Measurements from ENCODE around the gene CDC42BPG.

The CDC42BPG gene

DNA sequence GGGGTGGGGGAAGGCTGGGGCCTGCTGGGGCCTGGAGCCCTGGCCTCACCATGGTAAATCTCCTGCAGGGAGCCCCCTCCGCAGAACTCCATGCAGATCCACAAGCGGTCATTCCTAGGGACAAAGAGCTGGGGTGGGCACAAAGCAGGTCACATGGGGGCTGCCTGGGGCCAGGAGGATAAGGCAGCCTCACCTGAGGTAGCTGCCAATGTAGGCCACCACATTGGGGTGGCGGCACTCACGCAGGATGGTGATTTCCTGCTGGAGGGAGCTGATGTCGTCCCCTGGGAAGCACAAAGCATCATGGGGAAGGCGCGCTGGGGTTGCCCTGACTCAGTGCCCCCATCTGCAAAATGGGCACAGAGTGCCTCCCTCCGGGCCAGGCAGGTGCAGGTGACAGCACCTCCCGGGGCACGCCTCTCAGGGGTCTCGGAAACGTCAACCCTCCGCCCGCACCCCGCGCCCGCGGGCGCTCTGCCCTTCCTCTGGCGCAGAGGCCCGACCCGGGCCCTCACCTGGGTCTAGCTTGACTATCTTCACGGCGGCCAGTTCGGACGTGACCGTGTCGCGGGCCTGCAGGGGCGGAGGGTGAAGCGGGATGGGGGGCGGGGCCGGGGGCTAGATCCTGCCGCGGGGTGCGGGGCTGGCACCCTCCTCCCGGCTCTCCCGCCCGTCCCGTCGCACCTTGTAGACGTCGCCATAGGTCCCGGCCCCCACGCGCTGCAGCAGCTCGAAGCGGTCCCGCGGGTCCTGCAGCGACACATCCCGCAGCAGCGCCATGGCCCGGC is 41.9 kb downstream of the CDC42BPG start:
- DNase-seq, result peak; percentile 56 to 66

DNA sequence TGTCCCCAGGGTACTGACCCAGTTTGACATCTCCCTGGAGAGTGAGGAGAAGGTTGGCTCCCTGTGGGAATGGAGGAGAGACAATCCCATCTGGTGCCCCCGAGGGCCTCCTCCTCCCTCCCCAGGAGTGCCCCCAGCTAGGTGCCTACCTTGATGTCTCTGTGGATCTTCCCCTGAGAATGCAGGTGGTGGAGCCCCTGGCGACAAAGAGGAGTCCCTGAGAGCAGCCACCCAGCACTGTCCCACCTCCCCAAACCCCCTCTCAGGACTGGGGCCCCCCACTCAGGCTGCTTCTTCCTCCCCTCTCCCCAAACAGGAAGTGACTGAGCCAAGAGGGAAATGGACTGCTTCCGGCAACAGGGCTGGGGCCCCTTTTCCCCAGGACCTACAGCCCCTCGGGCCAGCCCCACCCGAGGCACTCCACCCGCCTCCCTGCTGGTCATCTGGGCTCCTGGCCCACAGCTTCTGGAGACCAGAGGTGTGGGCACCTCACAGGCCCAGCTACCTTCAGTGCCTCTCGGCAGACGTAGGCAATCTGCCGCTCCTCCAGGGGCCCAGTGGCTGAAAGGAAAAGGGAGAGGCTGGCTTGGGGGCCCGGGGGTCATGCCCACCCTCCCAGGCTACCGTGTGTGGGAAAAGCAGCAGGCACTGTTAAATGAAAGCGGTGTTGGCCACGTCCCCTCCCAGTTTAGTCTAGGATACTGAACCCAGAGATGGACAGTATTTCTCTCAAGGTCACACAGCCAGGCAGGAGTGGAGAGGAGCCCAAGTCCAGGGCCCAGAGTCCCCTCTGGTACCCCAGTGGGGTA is 42.7 kb downstream of the CDC42BPG start:
- DNase-seq, result no peak

DNA sequence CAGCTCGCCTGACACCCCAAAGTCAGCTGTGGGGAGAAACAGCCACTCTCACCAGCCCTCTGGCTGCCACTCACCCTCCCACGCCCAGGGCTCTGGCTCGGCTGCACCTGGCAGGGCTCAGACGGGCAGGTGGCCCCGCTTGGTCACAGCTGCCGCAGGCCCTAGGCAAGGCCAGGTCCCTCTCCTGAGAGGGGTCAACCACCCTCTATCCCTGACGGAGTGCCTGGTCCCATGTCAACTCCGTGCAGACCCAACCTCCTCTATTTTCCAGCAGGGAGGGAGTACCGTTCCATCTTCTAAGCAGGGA is 43.3 kb downstream of the CDC42BPG start:
- DNase-seq, result no peak

DNA sequence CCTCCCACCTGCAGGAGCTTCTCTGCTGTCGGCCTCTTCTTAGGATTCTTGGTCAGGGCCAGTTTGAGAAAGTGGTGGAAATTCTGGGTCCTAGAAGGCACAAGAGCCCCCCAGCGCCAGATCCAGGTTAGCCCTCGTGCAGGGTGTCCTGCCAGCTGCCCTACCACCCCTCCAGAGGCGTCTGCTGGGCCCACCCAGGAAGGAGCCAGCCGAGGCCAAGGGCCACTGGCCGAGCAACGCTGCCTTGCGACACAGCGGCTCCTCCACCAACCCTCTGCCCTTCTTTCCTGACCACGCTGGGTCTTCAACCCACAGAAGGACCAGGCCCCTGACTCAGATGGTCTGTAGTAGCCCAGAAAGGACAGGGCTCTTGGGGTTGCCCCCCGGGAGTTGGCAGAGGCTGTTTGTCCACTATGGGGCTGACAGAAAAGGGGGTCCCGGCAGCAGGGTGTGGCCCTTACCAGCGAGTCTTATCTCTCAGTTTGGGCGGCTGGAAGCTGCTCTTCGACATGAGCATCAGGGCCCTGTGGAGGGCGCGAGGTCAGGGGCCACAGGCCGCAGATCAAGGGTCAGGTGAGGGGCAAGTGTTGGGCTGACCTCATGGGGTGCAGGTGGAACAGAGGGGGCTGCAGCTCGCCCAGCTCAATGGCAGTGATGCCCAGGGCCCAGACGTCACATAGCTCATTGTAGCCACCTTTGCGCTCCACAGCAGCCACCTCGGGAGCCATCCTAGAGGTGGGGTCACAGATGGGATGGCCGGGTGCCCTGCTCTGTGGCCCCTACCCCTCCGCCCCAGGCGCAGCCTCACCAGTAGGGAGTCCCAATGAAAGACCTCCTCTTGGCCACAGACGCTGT is 43.9 kb downstream of the CDC42BPG start:
- no peak for DNase-seq

DNA sequence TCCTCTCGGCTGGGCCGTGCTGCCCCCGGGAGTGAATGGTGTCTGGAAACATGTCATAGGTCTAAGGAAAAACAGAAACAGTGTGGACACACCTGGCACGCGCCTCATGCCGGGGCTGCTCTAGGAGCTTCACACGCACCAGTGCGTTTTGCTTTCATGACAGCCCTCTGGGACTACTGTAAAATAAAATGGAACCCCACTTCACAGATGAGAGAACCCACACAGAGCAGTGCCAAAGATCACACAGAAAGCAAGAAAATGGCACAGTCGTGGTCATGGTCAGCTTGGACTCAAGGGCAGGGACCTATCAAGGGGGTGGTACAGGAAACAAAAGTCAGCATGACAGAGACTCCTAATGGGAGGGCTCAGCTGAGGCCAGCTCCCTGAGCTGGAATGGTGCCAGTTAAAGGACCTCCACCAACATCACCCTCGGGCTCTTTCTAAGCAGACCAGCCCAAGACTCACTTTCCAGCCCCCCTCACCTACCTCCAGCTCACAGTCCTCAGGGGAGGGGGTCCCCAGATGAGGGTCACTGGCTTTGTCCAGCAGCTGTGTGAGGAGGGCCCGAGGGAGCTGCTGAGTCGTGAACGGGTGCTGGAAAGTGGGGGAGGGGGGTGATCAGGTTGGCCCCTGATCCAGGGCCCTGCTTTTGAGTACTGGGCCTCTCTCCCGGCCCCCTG is 44.7 kb downstream of the CDC42BPG start:
- DNase-seq, result no peak

DNA sequence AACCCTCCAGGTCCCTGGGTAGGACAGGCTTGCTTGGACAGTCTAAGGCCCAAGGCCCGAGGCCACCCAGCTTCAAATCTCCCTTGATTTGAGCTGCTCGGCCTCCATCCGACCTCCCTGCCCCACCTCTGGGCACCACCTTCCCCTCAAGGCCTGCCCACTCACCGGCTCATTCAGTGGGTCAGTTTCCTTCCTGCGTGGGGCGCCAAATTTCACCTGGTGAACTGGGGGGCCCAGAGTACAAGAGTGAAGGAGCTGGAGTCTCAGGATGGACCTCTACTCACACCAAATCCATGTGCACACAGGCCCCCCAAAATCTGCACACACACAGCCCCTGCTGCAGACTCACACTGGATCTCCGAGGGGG is 45.2 kb downstream of the CDC42BPG start:
- DNase-seq, result no peak

DNA sequence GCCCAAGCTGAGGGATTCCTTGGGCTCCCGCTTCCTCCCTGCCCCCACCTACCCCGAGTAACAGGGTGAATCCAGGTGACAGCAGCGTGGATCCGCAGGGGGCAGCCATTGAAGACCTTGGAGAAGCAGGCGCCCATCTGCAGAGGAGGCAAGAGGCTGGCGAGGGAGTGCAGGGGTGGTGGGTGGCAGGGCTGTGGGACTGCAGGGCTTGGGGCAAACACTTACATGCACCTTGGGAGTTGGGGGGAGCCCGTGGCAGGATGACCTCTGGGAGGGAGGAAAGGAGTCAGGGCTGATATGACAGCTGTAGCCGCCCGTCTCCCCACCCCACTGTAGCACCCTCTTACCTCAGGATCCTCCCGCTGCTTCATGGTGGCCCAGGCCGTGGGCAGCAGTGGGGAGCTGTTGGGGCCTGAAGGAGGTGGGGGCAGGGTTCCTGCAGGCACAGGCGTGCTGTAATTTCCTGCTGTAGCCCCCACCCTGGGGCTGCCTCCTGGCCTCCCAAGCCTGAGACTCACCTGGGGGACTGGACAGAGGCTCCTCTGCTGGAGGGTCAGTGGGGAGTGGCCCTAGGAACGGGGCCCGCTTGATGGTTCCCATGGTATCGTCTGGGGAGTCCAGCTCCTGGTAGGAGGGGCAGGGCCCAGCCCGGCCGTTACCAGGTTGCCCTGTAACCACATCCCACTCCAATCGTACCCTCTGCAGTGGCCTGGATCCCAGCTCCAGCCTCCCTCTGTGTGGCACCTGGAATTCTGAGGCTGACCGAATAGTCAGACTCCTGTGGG is 47.5 kb downstream of the CDC42BPG start:
- DNase-seq, result no peak

DNA sequence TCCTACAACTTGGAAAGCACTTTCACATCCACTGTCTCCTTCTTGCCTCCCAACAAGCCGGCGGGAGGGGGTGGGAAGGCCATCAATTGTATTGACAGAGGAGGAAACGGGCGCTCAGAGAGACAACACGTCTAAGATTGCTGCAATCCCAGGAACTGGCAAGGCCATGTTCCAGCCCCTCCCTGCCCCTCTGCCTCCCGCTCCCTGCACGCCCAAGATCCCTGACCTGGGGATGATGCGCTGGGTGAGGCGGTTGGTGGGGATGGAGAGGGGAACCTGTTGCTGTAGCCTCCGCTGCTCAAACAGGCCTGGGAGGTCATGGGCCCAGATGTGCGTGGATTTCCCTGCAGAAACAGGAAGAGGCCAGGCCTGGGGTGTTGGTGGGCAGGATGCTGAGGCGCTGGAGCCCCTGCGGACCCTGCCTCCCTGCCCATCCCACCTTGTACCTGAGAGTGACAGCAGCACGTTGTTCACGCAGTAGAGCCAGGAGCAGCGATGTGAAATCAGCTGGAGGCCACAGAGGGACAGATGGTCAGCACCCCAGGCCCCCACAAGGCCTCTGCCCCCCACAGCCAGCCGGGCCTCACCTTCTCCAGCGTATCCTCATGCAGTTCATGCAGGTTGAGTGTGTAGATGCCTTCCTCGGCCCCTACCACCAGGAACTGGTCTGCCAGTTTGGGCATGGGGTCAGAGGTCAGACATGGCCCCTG is 48.3 kb downstream of the CDC42BPG start:
- no peak for DNase-seq

DNA sequence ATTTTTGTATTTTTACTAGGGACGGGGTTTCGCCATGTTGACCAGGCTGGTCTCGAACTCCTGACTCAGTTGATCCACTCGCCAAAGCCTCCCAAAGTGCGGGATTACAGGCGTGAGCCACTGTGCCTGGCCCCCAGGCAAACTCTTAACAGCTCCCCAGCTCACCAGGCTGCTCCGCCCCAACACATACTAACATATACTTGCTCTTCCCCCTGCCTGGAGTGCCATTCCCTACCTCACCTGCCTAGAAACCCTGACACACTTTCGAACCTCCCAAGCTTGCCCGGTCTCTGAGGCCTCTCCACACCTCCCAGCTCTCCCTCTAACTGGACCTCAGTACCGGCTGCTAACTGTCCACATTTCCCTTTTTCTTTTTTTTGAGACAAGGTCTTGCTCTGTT is 49.9 kb downstream of the CDC42BPG start:
- DNase-seq, result no peak

DNA sequence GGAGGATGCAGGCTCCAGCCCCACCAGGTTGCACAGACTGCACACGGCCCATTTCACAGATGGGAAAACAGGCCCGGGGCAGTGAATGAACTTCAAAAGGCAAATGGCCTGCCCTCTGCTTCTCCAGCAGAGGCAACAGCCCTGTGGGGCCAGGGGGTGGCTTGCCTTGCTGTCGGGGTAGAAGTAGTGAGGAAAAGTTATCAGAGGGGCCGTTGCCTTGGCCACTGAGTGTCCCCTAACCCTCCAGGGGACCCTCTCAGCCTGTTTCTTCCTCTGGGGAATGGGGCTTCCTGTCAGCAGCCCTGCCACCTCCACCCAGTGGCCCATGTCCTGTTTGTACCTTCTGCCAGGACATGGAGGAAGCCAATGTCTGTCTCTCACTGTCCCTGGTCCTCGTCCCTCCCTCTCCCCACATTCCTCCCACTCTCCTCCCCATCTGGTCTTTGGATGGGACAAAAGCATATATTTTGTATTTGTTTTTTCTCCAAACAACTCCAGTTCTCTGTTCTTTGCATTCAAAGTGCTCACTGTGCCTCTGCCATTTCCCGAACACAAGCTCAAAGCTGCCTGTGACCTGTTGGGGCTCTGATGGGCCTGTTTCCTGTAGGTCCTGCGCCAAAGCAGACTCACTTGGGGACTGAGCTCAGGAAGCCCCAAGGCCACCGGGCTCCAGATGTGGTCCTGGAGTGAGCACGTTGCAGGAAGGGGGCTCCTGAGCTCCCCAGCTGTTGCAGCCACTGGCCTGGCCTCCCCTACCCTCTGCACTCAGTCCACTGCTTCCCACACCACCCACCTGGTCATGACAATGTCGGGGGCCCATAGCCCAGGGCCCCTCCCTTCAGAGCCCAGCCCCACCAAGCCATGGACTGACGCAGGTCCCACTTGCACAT is 50.9 kb downstream of the CDC42BPG start:
- no peak for DNase-seq

DNA sequence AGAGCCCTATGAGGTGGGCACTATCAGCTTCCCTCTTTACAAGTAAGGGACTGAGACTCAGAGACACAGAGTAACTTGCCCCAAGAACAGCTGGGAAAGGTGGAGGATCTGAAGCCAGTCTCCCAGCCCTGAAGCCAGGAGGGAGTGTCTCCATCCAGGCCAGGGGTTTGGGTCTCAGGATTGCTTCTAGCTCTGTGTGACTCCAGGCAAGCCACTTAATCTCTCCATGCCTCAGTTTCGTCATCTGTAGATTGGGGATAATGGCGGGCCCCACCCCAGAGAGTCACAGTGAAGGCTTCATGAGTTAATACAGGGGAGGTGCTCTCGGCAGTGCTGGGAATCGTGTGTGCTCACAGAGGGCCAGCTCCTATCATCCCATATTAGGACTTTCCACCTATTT is 52.0 kb downstream of the CDC42BPG start:
- DNase-seq, result no peak

DNA sequence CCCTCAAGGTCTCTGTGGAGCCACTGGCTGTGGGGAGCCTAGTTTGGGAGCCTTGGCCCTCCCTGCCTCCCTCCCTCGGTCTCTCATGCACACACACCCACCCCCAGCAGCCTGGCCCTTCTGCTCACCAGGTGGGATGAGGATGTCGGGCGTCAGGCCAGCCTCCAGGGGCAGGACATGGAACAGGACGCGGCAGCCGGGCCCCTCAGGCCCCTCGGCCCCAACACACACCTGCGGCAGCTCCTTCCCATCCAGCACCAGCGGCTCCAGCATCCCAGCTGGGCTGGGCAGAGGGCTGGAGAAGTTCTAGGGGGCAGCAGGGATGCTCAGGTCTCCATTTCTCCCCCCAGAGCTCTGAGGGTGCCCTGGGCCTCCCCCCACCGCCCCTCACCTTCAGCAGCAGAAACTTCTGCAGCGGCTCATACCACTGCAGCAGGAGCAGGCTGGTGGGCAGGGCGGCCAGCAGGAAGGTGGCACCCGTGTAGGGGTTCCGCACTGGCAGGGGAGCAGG is 52.6 kb downstream of the CDC42BPG start:
- no peak for DNase-seq

DNA sequence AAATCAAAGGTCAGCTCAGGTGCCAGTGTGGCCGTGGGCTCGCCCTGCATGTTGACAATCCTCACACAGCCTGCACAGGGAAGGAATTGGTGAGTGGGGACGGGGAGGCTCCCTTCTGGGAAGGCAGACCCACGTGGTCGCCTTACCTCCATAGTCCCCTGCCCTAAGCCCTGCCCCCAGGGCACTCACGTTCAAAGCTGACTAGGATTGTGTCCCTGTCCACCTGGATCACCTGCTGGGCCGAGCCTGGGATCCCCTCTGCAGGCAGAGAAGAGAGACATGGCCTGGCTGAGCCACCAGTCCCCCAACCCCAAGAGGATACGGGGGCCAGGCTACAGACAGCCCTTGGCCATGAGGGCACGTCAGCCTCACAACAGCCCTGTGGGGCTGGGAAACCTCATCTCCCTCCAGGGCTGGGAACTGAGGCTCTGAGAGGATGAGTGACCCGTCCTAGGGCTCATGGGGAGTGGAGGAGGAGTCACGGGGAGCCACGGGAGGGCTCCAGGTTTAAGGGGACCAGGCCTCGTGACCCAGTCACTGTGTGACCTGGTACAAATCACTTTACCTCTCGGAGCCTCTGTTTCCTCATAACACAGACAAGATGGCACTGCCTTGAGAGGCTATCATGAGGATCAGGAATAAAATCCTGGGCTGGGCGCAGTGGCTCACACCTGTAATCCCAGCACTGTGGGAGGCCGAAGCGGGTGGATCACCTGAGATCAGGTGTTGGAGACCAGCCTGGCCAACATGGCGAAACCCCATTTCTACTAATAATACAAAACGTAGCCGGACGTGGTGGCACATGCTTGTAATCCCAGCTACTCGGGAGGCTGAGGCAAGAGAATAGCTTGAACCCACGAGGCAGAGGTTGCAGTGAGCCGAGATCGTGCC is 54.0 kb downstream of the CDC42BPG start:
- no peak for DNase-seq

DNA sequence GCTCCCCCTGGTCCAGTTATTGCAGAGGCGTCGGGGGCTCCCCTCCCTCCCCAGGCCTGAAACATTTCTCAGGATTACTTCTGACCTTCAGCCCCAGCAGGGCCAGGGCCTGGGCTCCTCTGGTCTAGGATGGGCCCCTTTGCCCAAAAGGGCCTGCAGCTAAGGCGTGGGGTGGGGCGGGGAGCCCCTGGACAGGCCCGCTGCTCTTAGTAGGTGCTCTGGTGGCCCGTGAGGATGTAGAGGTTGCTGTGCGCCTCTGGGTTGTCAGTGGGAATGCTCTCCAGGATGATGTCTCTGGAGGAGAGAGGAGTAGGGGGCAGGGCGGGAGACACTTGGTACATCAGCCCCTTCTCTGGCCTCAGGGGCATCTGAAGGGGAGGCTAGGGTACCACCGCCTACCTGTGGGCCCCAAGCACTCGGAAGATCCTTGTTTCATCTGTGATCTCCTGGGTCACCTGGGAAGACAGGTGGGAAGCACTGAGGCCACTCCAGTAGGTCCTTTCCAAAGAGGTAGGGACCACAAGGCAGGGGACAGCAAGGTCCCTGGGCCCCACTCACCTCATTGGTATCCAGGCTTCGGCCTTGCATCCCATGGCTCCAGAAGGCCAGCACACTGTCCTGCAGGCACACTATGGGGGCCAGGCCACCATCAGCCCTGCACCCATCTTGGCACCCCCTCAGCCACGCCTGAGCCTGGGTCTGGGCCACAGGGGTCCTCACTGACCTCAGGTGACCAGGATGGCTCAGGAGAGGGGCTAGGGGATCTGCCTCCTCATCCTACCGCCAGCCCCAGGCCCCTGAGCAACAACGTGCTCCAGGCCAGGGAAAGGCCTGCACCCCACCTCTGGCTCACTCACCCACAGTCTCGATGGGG is 54.9 kb downstream of the CDC42BPG start:
- DNase-seq, result no peak

DNA sequence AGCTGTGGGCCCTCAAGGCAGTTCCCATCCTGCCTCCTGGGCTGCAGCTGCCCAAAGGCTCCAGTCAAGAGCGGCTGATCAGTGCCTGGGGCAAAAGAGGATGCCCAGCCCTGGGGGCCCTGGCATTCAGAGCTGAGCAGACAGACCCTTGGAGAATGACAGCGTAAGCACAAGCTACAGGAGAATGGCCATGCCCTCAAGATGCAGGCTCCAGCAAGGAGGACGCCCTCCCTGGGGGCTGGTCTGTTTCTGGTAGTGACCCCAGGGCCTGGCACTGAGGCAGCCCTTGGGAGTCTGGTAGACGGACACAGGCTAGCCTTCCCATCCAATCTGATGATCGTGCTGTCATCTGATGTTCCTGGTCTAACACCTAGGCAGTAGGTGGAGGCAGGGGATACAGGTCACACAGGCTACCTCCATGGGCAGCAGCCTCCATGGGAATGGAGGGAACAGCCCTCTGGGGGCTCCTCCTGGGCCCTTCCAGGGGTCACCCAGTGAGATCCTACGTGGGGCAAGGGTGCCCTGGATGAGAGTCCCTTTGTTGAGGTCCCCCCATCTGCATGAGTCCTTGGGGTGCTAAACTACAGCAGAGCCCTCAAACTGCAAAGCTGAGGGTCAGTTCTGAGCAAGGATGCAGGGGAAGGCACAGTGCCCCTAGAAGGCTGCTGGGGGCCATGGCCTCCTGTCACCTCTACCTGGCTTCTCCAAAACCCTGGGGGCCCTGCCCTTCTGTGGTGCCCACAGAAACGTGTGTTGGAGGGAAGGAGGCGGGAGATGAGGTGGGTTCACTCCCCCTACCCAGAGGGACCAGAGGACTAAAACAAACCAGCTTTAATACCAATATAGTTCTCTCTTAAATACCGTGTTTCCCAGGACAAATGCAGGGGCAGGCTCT is 55.9 kb downstream of the CDC42BPG start:
- no peak for DNase-seq

DNA sequence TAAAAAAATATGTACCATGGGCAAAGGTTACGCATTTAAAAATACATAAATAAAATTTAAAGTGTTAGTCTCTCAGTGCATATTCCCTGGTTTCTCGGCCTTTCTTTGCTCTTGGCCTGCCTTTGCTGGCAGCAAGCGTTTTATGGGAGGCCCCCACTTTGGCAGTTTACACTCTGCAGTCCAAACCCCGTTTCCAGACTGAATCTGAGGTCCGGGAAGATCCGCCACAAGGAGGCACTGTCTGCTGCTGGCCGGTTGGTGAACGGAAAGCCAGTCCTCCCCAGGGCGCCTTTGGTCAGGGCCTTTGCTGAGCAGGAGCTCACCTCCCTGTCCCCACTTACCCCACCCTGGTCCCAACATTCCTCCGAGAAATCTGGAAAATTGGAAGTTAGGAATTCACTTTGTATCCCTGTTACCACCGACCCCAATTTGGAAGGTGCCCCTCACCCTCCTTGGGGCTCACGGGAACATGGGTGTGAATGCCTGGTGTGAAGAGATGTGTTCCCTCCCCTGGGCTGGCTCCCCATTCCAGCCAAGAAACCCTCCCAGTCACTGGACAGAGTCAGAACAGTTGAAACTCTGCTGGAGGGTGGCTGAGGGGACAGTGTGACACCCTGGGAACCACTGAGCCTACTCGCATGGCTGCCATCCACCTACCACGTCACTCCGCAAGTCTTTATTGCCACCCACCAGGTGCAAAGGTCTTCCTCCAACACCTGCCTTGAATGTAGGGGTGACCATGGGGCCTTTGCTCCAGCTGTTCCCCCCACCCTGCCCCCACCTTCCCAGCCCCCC is 56.7 kb downstream of the CDC42BPG start:
- peak; percentile 67 to 72 for DNase-seq

All from activated CD4-positive, alpha-beta T cell treated with anti-CD3 and anti-CD28 coated beads, Interleukin-2, amount 50 U/mL, for 48 hours (primary cell).